HEK293 (cell line): ENCODE data around the gene LRBA.

Experiments used
- GLIS1 ChIP-seq: fragments of 450-650 bp; formaldehyde crosslinking; IDR thresholded peaks from 2 replicates; pipeline ENCODE4 v1.5.1; 2016; ENCODE audit warnings: missing biosample characterization, missing genetic modification characterization
- HOXA7 ChIP-seq: sonication (generic); formaldehyde crosslinking; IDR thresholded peaks from 2 replicates; pipeline ENCODE4 v1.8.1; 2022; ENCODE audit warnings: missing genetic modification reagents, borderline replicate concordance
- ZFP37 ChIP-seq: fragments of 450-650 bp; formaldehyde crosslinking; IDR thresholded peaks from 2 replicates; pipeline ENCODE4 v1.5.1; 2016; ENCODE audit warnings: missing biosample characterization, missing genetic modification characterization
- ZNF132 ChIP-seq: fragments of 450-650 bp; formaldehyde crosslinking; IDR thresholded peaks from 2 replicates; pipeline ENCODE4 v1.5.1; 2017; ENCODE audit warnings: missing biosample characterization, missing genetic modification characterization, borderline replicate concordance
- ZNF302 ChIP-seq: fragments of 450-650 bp; formaldehyde crosslinking; IDR thresholded peaks from 2 replicates; pipeline ENCODE4 v1.5.1; 2016; ENCODE audit warnings: missing biosample characterization, missing genetic modification characterization, low read depth
- ZNF624 ChIP-seq: fragments of 450-650 bp; formaldehyde crosslinking; IDR thresholded peaks from 2 replicates; pipeline ENCODE4 v1.5.1; 2017; ENCODE audit warnings: missing biosample characterization, missing genetic modification characterization
- ZNF777 ChIP-seq: fragments of 450-650 bp; formaldehyde crosslinking; IDR thresholded peaks from 2 replicates; pipeline ENCODE4 v1.5.1; 2017; ENCODE audit warnings: missing biosample characterization, missing genetic modification characterization, borderline replicate concordance
- TF ChIP-seq, protein P1 (sequence below): fragments of 450-650 bp; formaldehyde crosslinking; IDR thresholded peaks from 2 replicates; pipeline ENCODE4 v1.5.1; 2016; ENCODE audit warnings: missing biosample characterization, missing genetic modification characterization
- TF ChIP-seq, protein P2 (sequence below): fragments of 450-650 bp; formaldehyde crosslinking; IDR thresholded peaks from 2 replicates; pipeline ENCODE4 v1.5.1; 2016; ENCODE audit warnings: missing biosample characterization, missing genetic modification characterization
- TF ChIP-seq, protein P3 (sequence below): fragments of 450-650 bp; formaldehyde crosslinking; IDR thresholded peaks from 2 replicates; pipeline ENCODE4 v1.5.1; 2016; ENCODE audit warnings: missing biosample characterization, missing genetic modification characterization

DNA sequence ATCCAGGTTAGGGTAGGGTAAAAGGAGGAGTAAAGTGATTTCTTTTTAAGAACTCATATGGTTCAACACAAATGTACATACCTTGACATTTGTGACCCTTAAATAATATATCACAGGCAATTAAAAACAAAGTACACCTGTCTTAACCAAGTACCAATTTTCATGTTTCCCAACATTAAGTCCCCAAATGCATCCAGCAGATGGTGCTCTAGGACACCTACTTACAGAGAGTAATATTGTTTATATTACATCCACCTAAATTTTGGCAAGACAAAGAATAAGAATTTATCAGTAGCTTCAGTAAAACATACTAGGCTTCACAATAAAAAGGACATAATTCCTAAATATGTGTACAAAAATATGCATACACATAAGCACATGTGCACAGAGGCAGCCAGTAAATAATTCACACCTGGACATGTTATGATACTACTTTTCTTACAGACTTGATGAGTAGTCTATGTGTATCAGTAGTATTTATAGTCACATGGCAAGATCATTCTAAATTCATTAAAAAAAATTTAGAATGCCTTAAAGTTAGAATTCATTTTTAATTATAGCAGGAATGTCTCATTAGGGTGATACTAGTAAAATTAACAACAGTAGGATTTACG lies 717.1 kb downstream of the LRBA start:
- TF ChIP-seq, protein P1, sequence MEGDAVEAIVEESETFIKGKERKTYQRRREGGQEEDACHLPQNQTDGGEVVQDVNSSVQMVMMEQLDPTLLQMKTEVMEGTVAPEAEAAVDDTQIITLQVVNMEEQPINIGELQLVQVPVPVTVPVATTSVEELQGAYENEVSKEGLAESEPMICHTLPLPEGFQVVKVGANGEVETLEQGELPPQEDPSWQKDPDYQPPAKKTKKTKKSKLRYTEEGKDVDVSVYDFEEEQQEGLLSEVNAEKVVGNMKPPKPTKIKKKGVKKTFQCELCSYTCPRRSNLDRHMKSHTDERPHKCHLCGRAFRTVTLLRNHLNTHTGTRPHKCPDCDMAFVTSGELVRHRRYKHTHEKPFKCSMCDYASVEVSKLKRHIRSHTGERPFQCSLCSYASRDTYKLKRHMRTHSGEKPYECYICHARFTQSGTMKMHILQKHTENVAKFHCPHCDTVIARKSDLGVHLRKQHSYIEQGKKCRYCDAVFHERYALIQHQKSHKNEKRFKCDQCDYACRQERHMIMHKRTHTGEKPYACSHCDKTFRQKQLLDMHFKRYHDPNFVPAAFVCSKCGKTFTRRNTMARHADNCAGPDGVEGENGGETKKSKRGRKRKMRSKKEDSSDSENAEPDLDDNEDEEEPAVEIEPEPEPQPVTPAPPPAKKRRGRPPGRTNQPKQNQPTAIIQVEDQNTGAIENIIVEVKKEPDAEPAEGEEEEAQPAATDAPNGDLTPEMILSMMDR (tag by site-specific recombination), result peak; percentile 27; the same call in 1 of the 2 replicates
- no peak for TF ChIP-seq HOXA7 (CRISPR knock-in tag)
- TF ChIP-seq ZNF624, result no peak
- TF ChIP-seq ZFP37, result no peak
- TF ChIP-seq ZNF777 (tag by site-specific recombination), result no peak
- no peak for TF ChIP-seq GLIS1
- TF ChIP-seq, protein P2, sequence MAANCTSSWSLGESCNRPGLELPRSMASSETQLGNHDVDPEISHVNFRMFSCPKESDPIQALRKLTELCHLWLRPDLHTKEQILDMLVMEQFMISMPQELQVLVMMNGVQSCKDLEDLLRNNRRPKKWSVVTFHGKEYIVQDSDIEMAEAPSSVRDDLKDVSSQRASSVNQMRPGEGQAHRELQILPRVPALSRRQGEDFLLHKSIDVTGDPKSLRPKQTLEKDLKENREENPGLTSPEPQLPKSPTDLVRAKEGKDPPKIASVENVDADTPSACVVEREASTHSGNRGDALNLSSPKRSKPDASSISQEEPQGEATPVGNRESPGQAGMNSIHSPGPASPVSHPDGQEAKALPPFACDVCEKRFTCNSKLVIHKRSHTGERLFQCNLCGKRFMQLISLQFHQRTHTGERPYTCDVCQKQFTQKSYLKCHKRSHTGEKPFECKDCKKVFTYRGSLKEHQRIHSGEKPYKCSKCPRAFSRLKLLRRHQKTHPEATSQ (tag by site-specific recombination), result no peak
- TF ChIP-seq, protein P3, sequence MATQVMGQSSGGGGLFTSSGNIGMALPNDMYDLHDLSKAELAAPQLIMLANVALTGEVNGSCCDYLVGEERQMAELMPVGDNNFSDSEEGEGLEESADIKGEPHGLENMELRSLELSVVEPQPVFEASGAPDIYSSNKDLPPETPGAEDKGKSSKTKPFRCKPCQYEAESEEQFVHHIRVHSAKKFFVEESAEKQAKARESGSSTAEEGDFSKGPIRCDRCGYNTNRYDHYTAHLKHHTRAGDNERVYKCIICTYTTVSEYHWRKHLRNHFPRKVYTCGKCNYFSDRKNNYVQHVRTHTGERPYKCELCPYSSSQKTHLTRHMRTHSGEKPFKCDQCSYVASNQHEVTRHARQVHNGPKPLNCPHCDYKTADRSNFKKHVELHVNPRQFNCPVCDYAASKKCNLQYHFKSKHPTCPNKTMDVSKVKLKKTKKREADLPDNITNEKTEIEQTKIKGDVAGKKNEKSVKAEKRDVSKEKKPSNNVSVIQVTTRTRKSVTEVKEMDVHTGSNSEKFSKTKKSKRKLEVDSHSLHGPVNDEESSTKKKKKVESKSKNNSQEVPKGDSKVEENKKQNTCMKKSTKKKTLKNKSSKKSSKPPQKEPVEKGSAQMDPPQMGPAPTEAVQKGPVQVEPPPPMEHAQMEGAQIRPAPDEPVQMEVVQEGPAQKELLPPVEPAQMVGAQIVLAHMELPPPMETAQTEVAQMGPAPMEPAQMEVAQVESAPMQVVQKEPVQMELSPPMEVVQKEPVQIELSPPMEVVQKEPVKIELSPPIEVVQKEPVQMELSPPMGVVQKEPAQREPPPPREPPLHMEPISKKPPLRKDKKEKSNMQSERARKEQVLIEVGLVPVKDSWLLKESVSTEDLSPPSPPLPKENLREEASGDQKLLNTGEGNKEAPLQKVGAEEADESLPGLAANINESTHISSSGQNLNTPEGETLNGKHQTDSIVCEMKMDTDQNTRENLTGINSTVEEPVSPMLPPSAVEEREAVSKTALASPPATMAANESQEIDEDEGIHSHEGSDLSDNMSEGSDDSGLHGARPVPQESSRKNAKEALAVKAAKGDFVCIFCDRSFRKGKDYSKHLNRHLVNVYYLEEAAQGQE (tag by site-specific recombination), result no peak
- TF ChIP-seq ZNF302 (tag by site-specific recombination), result no peak
- TF ChIP-seq ZNF132, result no peak
